Hindlimb muscle (tissue), 1 donor: ENCODE measurements around the gene ASB8. TPM values are rescaled to one million over a fixed set of nuclear protein-coding genes. Genes with fewer than 3 reads are reported as not detected.
"Not testable (repeated sequence)": the region's sequence is repeated elsewhere in the genome, so short reads cannot be mapped to it uniquely, and the experiment has no call there.

Source experiments
- DNase-seq: peaks from one replicate; pipeline ENCODE4 v3.0.0-alpha.2; 2013
- polyA plus RNA-seq: library from polyadenylated mRNA; unstranded; fragments of 120-200 nt; gene quantifications from one replicate; pipeline ENCODE4 v1.2.1, GENCODE V29; 2013; ENCODE audit not compliant: insufficient read length

ASB8 gene
- polyA plus RNA-seq, 1 donor = 59.2 TPM

DNA sequence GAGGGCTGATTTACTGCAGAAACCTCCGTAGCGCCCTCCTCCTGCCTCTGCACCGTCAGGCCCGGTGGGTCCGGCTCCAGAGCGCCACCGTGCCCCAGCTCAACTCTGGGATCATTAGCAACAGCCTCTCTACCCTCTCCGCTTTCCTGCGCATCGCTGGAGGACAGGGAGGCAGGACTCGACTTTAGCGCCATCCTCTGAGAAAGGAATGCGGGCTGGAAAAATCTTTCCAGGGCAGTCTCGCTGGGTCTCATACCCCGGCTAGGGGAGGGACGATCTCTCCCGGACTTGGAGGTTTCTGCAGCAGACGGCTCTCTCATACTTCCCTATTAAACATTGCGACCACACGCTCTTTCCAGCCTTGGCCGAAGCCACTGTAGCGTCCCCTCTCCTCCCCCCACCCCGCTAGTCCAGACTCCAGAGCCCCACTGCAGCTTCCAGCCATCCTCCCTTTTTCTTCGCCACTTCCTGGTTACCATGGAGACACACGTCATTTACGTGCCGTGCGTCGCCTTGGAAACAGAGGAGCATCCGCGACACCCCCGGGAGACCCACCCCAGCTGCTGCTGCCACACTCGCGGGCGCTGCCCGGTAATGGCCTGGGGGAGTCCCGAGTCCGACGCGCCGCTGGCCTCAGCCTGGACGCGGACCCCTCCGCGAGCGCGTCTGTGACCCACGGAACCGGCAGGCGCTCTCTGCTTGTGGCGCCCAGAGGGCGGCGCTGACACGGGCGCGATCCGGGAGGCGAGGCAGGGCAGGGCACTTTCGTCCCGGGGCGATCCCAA is 26.0 kb upstream of the ASB8 start, which contains the start of gene CCDC184:
CCDC184 (plus strand) TSS at position 554 of the 785 bp plus-strand sequence. CDS start 479 bp downstream, outside the sequence.
- DNase-seq = peak; percentile 68

DNA sequence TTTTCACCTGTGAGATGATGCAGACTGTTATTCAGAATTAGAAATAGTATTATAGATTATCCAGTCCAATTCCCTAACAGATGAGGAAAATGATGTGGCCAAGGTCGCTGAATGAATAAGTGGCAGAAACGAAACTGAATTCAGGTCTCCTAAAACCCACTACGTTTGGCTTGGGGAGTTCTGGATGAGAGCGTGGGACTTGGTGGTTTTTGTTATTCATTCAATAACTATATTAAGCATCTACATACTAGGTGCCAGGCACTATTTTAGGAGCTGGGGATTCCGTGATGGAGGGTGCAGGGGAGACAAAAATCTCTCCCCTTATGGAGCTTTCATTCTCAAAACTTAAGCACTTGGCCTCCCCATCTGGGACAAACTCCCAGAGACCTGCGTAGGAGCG is 25.3 kb upstream of the ASB8 start:
- no peak for DNase-seq

DNA sequence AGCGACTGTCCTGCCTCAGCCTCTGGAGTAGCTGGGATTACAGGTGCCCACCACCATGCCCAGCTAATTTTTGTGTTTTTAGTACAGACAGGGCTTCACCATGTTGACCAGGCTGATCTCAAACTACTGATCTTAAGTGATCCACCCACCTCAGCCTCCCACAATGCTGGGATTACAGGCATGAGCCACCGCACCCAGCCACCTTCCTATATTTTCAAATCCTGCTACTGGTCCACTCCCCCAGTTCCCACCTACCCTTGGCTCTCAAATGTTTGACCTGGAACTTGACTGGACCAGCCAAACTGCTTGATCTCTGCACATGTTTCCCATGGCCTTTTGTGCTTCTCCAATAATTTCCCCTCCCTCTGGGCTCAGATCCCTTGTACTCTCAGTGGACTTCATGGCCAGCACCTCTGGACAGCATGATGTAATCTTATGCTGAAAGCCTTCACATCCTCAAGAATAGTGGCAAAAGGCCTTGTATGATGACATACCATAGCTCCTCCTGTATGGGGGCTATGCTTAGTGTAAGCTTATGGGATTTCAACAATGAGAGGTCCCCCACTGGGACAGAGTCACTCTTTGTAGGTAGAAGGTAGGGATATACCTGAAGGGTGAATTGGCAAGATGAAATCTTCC is 23.7 kb upstream of the ASB8 start:
- no peak for DNase-seq

DNA sequence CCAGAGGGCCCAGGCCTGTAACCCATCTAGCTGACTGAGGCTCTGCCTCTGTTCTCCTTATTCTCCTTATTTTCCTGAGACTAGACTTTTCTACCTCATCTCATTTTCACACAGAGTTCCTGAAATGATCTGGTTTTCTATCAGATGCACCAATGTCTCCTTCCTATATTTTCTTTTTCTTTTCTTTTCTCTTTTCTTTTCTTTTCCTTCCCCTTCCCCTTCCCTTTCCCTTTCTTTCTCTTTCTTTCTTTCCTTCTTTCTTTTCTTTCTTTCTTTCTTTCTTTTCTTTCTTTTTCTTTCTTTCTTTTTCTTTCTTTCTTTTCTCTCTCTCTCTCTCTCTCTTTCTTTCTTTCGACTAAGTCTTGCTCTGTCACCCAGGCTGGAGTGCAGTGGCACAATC is 23.1 kb upstream of the ASB8 start:
- no peak for DNase-seq

DNA sequence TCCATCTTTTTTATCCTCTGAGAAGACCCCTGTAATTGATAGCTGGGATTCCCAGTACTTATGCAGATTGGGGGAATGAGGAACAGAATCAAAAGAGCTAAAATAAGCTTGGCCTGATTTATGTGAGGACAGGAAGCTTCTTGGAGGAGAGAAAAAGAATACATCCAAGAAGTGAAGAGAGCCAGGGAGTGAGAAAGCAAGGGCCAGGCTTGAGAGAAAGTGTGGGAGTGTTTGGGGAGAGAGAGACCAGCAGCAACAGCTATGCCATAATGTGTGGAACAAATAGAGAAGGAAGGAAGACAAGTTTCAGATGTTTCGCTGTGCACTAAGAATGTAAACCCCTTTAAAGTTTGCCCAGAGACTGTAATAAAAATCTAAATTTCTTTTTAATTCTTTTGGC is 22.2 kb upstream of the ASB8 start:
- DNase-seq = no peak

DNA sequence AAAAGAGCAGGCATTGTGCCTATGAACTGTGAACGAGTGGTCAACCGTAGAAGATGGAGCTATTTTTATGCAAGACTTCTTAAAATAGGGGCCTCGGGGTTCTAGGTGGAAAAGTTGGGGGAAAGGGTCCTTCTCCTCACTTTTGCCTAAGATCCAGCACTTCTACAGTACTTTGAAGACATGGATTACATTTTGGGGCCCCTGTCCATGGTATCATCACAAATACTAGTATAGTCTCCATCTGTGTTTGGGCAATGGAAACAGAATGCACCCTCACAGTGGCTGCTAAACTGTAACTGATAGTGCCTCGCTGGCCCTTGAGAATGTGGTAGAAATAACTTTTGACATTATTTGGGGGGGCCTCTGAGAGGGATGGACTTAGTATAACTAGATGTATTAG is 20.7 kb upstream of the ASB8 start:
- DNase-seq = no peak

DNA sequence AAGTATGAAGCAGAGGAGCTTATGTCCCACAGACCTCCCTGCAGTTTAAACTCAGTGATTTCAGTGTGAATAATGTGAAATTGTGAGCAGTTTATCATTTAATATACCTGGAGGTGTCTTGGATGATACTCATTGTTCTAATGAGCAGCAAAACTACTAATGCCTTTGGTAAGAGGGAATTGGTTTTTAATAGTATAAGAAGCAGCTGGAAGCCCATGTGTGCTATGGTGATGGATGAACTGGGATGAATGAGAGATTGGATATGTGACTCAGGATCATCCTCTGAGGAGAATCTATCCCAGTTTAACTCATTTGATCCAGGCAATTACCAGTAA is 19.1 kb upstream of the ASB8 start:
- no peak for DNase-seq

DNA sequence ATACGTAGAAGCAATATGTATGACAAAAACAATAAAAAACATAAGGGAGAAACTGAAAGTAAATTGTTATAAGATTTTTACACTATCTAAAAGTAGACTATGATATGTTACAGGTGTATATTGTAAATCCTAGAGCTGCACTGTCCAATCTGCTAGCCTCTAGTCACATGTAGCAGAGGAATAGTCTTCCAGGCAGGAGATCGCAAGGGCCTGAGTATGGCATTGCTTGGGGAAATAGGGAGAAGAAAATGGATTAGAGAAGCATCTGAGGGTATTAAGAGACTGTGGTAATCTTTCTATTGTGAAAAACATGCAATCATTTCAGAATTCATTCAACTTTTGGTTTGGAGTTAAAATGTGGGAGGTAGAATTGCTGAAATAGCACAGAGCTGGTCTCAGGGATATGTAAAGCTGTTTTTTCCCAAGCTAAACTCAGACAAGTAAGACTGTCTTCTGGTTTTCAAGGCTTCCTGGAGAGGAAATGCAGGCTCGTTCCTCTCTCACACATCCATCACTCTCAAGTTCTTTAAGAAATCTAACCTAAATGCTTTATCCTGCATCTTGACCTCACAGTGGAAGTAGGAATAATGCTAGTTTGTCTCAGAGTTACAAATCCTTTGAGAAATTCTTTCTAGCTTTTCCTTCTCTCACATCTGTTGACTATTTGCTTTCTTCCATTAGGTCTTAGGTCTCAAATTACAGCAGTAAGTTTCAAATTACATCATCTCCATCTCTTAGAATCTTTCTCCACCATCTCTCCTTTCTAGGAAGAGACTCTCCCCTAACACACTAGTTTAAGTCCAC is 18.5 kb upstream of the ASB8 start:
- DNase-seq = no peak

DNA sequence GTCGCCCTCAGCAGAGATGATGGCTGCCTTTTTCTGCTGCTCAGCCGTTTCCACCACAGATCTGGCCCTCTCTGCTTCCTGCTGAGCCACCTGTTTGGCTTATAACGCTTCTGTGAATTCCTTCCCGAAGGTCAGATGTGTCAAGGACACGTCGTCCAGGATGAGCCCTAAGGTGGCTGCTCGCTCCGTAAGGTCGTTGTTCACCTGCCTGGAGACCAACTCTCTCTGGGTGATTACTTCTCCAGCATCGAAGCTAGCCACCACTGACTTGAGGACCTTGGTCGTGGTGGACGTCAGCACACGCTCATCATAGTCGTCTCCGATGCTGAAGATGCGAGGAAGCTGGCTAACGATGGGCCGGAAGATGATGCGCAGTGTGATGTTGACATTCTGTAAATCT is 11.7 kb upstream of the ASB8 start:
- no peak for DNase-seq

DNA sequence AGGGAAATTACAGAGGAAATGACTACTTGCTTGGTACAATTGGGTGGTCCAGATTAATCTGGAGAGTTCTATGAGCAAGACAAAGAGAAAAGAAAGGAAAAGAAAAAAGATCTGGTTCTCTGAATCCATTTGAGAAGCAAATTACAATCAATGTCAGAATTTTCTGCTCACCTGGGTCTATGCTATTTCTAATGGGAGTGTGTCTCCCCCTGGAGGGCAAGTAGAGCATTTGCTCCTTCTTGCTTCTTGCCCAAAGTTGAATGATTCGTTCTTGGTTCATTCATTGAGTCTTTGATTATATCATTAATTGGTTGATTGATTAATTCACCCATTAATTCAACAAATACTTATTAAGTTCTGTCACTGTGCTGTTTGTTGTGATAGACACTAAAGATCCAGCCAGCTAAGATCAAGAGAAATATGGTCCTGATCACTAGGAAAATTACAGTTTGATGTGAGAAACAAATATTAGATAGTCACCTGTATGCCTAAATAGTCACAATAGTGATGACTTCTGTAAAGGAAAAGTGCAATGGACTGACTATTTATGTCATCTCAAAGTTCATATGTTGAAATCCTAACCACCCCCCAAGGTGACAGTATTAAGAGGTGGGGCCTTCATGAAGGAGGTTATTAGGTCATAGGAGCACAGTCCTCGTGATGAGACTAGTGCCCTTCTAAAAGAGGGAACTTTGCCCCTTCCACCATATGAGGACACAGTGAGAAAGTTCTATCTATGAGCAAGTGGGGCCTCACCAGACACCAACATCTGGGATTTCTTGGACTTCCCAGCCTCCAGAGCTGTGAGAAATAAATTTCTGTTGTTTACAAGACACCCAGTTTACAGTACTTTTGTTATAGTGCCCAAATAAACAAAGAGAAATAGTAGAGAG is 8.0 kb upstream of the ASB8 start:
- peak; percentile 50 for DNase-seq

DNA sequence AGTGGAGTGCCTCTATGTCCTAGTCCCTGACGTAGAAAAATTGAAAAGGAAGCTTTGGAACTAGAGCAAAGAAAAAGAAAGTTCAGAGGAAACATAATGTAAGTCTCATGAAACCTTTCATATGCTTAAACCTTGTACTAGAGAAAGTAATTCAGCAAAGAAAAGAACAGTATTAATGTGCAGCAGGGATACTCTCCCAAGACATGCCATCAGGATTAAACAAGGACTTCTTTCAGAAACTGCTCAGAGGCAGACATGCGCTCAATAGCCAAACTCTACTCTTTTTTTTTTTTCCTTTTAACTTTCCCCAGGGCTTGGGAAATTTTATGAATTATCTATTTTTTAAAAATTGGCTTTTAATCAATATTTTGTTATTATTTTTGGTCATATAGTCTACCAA is 7.1 kb upstream of the ASB8 start:
- no peak for DNase-seq

DNA sequence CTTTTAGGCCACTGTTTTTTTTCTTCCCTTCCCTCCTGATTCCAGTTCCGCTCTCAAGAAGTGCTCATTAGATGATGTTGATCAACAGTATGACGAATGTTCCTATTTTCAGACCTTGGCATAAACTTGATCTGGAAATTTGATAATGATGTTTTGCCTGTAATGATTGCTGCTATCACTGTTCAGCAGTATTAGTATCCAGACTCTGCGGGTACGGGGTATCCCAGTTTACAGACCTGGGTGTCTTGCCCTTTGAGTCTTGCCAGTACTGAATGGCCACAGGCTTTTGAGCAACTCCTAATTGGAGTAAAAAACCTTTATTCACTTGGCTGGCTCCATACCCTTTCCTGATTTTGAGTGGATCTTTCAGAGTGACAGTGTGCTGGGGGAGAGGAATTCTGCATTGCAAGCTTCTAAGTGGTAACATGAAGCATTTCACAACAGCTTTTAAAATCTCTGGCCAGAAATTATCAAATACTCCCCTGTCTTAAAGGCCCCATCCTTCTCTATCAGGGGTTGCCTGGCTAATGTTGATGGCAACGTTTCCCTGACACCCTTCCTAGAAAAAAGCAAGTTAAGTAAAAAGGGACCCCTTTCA is 5.9 kb upstream of the ASB8 start:
- DNase-seq = no peak

DNA sequence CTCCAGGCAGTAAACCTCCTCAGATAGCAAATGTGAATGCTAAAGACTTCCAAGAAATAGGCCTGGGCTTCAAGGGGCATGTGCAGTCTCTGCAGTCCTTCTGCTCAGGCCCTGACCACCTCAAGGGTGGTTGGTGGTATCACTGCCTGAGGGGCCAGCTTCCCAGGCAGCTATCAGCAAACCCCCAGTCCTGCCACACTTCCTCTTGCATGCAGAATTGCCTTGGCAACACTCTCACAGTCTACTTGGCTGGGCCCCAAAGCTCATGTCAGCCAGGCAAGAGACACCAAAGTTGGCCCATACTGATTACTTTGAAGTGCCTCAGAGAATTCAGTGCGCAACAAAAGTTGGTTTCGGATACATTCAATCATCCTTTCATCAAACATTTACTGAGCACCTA is 3.5 kb upstream of the ASB8 start:
- DNase-seq = no peak

DNA sequence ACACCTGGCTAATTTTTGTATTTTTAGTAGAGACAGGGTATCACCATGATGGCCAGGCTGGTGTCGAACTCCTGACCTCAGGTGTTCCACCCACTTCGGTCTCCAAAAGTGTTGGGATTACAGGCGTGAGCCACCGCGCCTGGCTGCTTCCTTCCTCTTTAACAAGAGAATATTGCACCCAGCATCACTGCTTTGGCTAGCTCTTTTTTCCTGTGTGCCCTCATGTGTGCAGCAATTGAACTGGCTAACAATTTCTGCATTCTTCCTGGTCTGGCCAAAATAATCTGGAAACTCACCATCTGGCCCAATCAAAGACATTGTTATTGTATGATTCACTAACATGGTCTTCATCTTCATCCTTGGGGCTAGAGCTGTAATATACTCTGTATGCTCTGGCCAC is 2.7 kb upstream of the ASB8 start:
- no peak for DNase-seq

DNA sequence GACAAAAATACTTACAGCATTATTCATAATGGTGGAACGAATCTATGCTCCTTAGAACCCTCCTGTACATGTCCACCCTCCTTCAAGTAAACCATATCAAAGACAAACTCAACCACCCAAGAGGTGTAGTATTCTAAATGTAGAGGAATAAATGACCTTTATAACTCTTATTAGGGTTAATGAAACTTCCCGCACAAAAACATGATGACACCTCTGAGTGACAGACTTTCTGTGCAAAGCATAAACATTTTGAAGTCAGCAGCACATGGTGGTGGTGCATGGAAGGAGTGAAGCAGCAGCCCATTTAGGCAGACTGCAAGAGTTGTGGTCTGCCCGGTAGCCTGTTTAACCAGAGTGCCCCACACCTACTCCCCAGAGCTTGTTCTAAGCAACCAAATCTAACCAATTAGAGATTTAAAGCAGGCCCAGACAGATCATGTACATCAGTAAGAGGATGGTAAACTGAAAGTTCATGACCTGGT is 615 bp upstream of the ASB8 start:
- DNase-seq = no peak

DNA sequence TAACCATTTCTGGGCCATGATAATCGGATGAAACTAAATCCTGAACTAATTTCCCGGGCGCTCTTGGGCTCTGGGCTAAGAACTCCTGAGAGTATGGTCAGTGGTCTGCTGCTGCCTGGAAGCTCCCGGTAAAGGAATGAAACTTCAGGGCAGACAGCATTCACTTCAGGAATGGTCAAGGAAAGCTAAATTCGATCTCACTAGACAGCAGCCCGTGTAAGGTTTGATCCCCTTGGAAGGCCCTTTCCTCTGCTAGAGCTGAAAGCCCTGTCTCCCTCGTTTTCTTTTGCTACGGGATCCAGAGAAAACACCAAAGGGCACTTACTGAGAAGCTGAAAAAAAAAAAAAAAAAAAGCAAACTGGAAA is 680 bp downstream of the ASB8 start:
- no peak for DNase-seq

DNA sequence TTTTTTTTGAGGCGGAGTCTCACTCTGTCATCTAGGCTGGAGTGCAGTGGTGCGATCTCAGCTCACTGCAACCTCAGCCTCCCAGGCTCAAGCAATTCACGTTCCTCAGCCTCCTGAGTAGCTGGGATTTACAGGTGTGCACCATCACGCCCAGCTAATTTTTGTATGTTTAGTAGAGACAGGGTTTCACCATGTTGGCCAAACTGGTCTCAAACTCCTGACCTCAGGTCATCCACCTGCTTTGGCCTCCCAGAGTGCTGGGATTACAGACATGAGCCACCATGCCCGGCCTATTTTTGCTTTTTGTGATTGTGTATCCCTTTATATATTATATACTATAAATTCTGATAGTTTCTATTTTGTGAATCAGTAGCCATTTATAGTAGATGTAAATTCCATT is 1.5 kb downstream of the ASB8 start:
- DNase-seq = not testable (repeated sequence)

DNA sequence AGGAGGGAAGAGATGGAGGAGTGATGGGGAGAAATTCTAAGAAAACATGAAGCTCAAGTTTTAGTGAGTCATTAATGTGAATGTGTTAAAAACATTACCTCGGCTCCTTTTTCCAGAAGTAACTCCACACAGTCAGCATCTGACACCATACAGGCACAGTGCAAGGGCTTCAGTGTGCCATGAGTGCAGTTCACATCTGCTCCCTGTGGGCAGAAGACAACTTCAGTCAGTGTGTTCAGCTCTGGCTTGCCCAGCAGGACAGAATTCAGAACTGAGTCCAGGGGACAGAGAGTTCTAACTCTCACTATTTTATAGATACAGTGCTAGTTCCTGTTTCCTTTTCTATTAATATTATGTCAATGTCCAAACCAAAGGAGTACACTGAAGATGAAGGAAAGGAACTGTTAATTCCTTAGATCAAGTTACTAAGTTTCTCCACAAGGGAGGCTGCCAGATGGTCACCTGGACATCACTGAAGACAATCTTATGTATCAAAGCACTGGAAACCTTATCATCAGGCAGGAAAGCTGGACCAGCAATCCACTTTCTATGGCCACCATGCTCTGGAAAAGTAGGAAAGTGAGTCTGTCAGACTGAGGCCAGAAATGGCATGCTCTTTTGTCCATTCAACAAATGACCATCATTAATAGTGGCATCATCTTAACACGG is 6.1 kb downstream of the ASB8 start:
- DNase-seq = no peak

DNA sequence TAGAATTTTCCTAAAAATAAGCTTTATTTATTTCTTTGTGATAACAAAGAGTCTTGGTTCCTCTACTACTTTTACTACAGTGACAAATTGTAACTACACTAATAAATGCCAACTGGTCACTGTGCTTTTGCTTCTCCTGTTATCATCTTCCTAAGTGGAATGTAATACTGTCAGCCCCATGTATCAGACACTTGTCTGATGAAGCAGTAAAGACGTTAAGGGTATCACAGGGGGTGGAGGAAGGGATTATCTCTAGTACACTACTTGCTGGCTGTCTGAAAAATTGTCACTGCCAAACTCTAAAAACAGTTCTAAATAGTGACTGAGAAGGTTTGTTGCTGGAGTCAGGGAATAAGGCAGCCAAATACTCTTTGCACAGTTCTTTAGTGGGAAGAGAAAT is 11.3 kb downstream of the ASB8 start:
- DNase-seq = no peak

DNA sequence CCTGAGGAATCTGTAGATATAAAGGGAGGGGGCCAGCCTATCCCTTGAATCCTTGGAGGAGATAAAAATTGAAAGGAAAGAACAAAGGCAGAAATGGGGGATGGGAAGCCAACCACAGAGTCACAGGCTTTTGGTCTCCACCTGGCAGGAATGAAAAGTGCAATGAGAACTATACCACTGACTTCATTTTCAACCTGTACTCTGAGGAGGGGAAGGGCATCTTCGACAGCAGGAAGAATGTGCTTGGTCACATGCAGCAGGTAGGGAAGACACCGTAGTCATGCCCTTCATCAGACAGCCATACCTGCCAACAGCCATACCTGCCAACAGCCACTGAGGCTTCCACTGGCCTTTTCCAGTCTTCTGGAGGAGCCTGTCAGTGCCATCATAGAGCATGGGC is 13.4 kb downstream of the ASB8 start:
- no peak for DNase-seq
